ENCODE measurements around the gene APBB2. TPM values are rescaled to one million over a fixed set of nuclear protein-coding genes. Genes with fewer than 3 reads are reported as not detected.
"Not testable (repeated sequence)": the region's sequence is repeated elsewhere in the genome, so short reads cannot be mapped to it uniquely, and the experiment has no call there.

The APBB2 gene
- total RNA-seq, 2 experiments from 2014 or later = 1.5 to 1.7 TPM

- Mint-ChIP-seq H3K9me3 (no peaks in the 10 kb centered on the region), H3K4me1 (ENCODE audit: low read depth) (no peaks in the 10 kb centered on the region), H3K27me3 (peaks cover 3% of the 10 kb centered on the region), H3K27ac (no peak overlapping the region), H3K36me3 (no peaks in the 10 kb centered on the region), H3K4me3 (no peak overlapping the region)
- ChIA-PET POLR2A (no interaction called here), CTCF (no interaction called here)
- no peak for DNase-seq
- intact Hi-C loops (cut with micrococcal nuclease) = no loop called here
Observed at GRCh38 chr4:41148292-41148691, 66.0 kb downstream of the APBB2 start.

DNA sequence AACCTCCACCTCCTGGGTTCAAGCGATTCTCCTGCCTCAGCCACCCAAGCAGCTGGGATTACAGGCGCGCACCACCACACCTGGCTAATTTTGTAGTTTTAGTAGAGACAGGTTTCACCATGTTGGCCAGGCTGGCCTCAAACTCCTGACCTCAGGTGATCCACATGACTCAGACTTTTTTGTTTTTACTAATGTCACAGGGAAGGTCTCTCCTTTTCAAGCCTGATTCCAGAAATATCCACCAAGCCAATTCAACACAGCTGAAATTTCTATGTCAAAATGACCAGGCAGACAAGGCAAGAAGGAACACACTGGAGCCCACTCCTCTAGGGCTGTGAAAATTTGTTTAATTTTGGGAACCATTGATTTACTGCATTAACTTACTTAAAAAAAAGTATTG, 66.8 kb downstream of the APBB2 start:
- intact Hi-C loops (cut with micrococcal nuclease); H3K27ac Mint-ChIP-seq; H3K36me3 Mint-ChIP-seq; DNase-seq; H3K9me3 Mint-ChIP-seq; CTCF ChIA-PET; H3K27me3 Mint-ChIP-seq; POLR2A ChIA-PET; H3K4me1 Mint-ChIP-seq (ENCODE audit: low read depth); H3K4me3 Mint-ChIP-seq: not testable (repeated sequence)

GRCh38 chr4:41146716-41147506, 67.4 kb downstream of the APBB2 start:
- no peak overlapping the region for H3K27ac Mint-ChIP-seq
- ChIA-PET CTCF (no interaction called here), POLR2A (no interaction called here)

DNA sequence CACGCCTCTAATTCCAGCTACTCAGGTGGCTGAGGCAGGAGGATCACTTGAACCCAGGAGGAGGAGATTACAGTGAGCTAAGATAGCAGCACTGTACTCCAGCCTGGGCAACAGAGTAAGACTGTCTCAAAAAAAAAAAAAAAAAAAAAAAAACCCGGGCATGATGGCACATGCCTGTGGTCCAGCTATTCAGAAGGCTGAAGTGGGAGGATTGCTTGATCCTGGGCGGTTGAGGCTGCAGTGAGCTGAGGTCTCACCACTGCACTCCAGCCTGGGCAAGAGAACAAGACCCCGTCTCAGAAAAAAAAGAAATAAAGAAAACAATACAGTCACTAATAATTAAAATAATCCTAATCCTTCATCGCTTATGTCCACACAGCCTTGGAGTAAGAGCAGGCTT, 68.1 kb downstream of the APBB2 start:
- peaks cover 3% of the 10 kb centered on the region for H3K27me3 Mint-ChIP-seq
- H3K36me3 Mint-ChIP-seq = no peaks in the 10 kb centered on the region
- H3K4me1 Mint-ChIP-seq (ENCODE audit: low read depth) = no peaks in the 10 kb centered on the region
- ChIA-PET POLR2A (no interaction called here), CTCF (no interaction called here)
- intact Hi-C loops (cut with micrococcal nuclease) = no loop called here
- H3K4me3 Mint-ChIP-seq = no peak overlapping the region
- H3K9me3 Mint-ChIP-seq = no peaks in the 10 kb centered on the region
- no peak overlapping the region for H3K27ac Mint-ChIP-seq
- no peak for DNase-seq

More at GRCh38 chr4:41146716-41147506, 67.4 kb downstream of the APBB2 start:
- Mint-ChIP-seq H3K36me3 (no peaks in the 10 kb centered on the region), H3K27me3 (peaks cover 3% of the 10 kb centered on the region), H3K9me3 (no peaks in the 10 kb centered on the region), H3K4me3 (no peak overlapping the region), H3K4me1 (ENCODE audit: low read depth) (no peaks in the 10 kb centered on the region)
- intact Hi-C loops (cut with micrococcal nuclease) = no loop called here
- no peak for DNase-seq

DNA sequence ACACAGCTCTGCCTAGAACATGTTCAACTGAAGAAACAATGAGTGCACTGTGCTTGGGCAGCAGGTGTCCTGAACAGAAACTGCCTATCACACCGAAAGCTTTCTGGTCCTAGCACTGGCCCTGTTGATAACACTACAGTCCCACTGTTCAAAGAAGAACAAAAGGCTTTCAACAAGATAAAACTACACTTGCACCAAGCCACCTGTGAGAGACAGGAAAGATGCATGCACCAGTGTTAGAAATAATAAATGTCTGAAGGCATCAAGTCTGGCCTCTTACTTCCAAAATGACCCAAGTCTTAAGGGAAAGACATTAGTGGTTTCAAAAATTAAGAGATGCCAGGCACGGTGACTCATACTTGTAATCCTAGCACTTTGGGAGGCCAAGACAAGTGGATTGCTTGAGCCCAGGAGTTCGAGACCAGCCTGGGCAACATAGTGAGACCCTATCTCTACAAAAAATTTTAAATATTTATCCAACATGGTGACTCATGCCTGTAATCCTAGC, 68.7 kb downstream of the APBB2 start:
- ChIA-PET CTCF (no interaction called here), POLR2A (no interaction called here)
- Mint-ChIP-seq H3K4me3 (no peak overlapping the region), H3K27ac (no peak overlapping the region), H3K36me3 (no peaks in the 10 kb centered on the region), H3K27me3 (peaks cover 3% of the 10 kb centered on the region), H3K9me3 (no peaks in the 10 kb centered on the region), H3K4me1 (ENCODE audit: low read depth) (no peaks in the 10 kb centered on the region)
- no peak for DNase-seq
- intact Hi-C loops (cut with micrococcal nuclease) = no loop called here

DNA sequence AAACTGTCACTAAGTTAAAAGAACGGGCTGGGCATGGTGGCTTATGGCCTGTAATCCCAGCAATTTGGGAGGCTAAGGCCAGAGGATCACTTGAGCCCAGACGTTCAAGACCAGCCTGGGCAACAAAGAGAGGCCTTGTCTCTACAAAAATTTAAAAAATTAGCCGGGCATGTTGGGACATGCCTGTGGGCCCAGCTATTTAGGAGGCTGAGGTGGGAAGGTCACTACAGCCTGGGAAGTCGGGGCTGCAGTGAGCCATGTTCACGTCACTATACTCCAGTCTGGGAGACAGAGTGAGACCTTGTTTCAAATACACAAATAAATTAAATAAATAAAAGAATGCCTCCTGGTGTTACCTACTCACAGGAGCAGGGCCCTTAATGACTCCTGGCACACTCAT, 69.5 kb downstream of the APBB2 start:
- peaks cover 3% of the 10 kb centered on the region for H3K27me3 Mint-ChIP-seq
- intact Hi-C loops (cut with micrococcal nuclease) = no loop called here
- H3K36me3 Mint-ChIP-seq = no peaks in the 10 kb centered on the region
- DNase-seq = no peak
- H3K9me3 Mint-ChIP-seq = no peaks in the 10 kb centered on the region
- no peak overlapping the region for H3K27ac Mint-ChIP-seq
- ChIA-PET POLR2A (no interaction called here), CTCF (no interaction called here)
- no peaks in the 10 kb centered on the region for H3K4me1 Mint-ChIP-seq (ENCODE audit: low read depth)
- no peak overlapping the region for H3K4me3 Mint-ChIP-seq

DNA sequence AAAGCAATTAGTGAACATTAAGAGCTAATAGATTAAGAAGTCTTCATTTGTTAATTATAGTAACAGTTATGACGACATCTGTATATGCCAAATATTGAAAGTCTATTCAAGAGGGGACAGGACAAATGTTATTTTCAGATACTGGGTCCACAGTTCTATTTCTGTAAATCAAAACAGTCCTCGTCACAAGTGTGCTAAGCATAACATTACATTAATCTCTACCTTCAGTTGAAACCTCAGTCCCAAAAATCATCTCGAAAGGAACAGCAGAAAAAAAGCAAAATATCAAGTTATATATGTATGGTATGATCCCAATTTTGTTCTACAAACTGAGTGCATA, 70.3 kb downstream of the APBB2 start:
- no peaks in the 10 kb centered on the region for H3K9me3 Mint-ChIP-seq
- H3K4me3 Mint-ChIP-seq = no peak overlapping the region
- H3K27ac Mint-ChIP-seq = no peak overlapping the region
- peaks cover 3% of the 10 kb centered on the region for H3K27me3 Mint-ChIP-seq
- H3K36me3 Mint-ChIP-seq = no peaks in the 10 kb centered on the region
- CTCF ChIA-PET = no interaction called here
- POLR2A ChIA-PET = no interaction called here
- intact Hi-C loops (cut with micrococcal nuclease) = no loop called here
- DNase-seq = no peak
- no peaks in the 10 kb centered on the region for H3K4me1 Mint-ChIP-seq (ENCODE audit: low read depth)

- intact Hi-C loops (cut with micrococcal nuclease) = no loop called here
- CTCF ChIA-PET = no interaction called here
- Mint-ChIP-seq H3K4me3 (no peak overlapping the region), H3K27me3 (peaks cover 3% of the 10 kb centered on the region), H3K27ac (no peak overlapping the region), H3K4me1 (ENCODE audit: low read depth) (no peaks in the 10 kb centered on the region), H3K9me3 (no peaks in the 10 kb centered on the region), H3K36me3 (no peaks in the 10 kb centered on the region)
- POLR2A ChIA-PET = no interaction called here
- DNase-seq = no peak
Observed at GRCh38 chr4:41143311-41144039, 70.9 kb downstream of the APBB2 start.

DNA sequence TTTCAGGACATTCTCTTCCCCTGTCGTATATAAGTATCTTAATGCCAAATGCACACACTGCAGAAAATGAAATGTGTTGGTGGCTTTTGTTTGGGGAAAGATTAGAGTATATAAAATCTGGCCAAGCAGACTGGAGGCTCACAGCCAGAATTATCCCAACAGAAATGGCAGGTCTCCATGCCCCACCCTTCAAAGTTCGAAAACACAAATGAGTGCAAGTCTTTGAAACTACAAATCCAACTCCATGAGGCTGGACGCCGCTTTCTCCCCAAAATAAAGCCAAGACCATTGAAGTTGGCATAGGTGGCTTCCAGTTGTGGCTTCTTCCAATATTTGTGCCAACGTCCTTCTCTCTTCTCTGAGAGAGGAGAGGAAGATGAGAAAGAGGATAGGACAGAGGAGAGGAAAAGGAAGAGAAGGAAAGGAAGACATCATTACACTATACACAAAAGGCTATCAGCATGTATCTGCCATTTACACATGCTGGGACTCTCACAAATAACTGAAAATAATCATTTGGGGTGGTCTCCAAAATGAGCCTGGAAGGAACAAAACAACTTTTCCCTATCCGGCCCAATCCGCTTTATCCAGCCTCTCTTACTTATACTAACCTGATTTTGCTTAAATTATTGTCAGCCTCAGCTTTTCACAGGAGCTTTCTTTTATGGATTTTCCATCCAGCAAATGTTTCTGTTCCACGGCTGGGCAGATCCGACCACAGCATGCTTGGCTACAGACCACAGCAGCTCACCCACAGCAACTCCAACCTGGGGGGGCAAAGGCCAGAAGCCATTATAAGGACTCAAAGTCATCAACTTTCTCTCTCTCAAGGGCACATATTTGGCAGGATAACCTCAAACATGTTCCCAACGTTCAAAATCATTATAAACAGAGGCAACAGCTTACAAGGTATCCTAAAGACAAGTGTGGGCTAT, 71.7 kb downstream of the APBB2 start:
- no peak for DNase-seq
- ChIA-PET POLR2A (no interaction called here), CTCF (no interaction called here)
- intact Hi-C loops (cut with micrococcal nuclease) = no loop called here
- Mint-ChIP-seq H3K9me3 (no peaks in the 10 kb centered on the region), H3K4me3 (no peak overlapping the region), H3K27ac (no peak overlapping the region), H3K36me3 (no peaks in the 10 kb centered on the region), H3K27me3 (peaks cover 3% of the 10 kb centered on the region), H3K4me1 (ENCODE audit: low read depth) (no peaks in the 10 kb centered on the region)

DNA sequence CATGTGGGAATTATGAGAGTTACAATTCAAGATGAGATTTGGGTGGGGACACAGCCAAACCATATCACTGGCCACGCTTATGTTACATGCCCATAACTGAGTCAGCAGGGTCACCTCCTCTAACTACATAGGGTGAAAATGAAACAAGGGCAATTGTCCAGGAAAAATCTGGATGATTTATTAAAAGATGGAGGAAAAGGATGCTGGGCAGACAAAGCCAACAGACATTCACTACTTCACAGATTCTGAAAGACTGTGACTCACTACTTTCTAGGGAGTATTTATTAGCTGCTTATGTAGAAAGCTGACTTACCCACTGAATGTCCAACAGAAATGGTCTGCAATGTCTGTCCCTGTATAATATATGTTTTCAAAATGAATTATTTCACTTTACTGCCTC, 72.4 kb downstream of the APBB2 start:
- intact Hi-C loops (cut with micrococcal nuclease) = no loop called here
- H3K9me3 Mint-ChIP-seq = no peaks in the 10 kb centered on the region
- DNase-seq = no peak
- H3K27ac Mint-ChIP-seq = no peak overlapping the region
- ChIA-PET CTCF (no interaction called here), POLR2A (no interaction called here)
- H3K4me3 Mint-ChIP-seq = no peak overlapping the region
- H3K4me1 Mint-ChIP-seq (ENCODE audit: low read depth) = no peaks in the 10 kb centered on the region
- peaks cover 3% of the 10 kb centered on the region for H3K27me3 Mint-ChIP-seq
- no peaks in the 10 kb centered on the region for H3K36me3 Mint-ChIP-seq

DNA sequence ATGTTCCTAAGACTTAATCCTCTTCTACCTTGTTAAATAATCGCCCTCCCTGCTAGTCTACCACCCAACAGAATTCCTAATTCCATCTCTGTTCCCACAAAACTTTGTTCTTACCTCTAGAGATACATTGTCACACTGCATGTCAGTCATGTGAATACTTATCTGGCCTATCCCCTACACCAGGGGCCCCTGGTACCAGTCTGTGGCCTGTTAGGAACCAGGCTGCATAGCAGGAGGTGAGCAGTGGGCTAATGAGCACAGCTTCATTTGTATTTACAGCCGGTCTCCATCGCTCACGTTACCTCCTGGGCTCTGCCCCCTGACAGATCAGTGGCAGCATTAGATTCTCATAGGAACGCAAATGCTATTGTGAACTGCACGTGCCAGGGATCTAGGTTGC, 73.9 kb downstream of the APBB2 start:
- peaks cover 3% of the 10 kb centered on the region for H3K27me3 Mint-ChIP-seq
- ChIA-PET CTCF (no interaction called here), POLR2A (no interaction called here)
- no peaks in the 10 kb centered on the region for H3K4me1 Mint-ChIP-seq (ENCODE audit: low read depth)
- H3K36me3 Mint-ChIP-seq = no peaks in the 10 kb centered on the region
- DNase-seq = no peak
- H3K4me3 Mint-ChIP-seq = no peak overlapping the region
- intact Hi-C loops (cut with micrococcal nuclease) = no loop called here
- H3K9me3 Mint-ChIP-seq = no peaks in the 10 kb centered on the region
- no peak overlapping the region for H3K27ac Mint-ChIP-seq

DNA sequence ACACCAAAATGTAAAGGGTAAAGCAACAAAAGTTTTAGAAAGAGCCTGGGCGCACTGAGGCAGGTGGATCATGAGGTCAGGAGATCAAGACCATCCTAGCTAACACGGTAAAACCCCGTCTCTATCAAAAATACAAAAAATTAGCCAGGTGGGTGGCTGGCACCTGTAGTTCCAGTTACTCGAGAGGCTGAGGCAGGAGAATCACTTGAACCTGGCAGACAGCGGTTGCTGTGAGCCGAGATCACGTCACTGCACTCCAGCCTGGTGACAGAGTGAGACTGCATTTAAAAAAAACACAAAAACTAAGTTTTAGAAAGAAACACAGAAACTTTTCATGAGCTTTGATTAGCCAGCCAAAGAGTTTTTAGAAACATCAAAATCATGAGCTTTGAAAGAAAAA, 76.5 kb downstream of the APBB2 start:
- Mint-ChIP-seq H3K4me3 (no peak overlapping the region), H3K4me1 (ENCODE audit: low read depth) (no peaks in the 10 kb centered on the region), H3K27ac (no peak overlapping the region), H3K27me3 (no peaks in the 10 kb centered on the region), H3K36me3 (no peaks in the 10 kb centered on the region), H3K9me3 (no peaks in the 10 kb centered on the region)
- ChIA-PET POLR2A (no interaction called here), CTCF (no interaction called here)
- intact Hi-C loops (cut with micrococcal nuclease) = no loop called here
- no peak for DNase-seq

Data from activated CD4-positive, alpha-beta memory T cell treated with anti-CD3 and anti-CD28 coated beads for 36 hours (primary cell).